Measurements from ENCODE around the gene TCF12.
"Not testable (repeated sequence)": the region's sequence is repeated elsewhere in the genome, so short reads cannot be mapped to it uniquely, and the experiment has no call there.

TCF12 gene

DNA sequence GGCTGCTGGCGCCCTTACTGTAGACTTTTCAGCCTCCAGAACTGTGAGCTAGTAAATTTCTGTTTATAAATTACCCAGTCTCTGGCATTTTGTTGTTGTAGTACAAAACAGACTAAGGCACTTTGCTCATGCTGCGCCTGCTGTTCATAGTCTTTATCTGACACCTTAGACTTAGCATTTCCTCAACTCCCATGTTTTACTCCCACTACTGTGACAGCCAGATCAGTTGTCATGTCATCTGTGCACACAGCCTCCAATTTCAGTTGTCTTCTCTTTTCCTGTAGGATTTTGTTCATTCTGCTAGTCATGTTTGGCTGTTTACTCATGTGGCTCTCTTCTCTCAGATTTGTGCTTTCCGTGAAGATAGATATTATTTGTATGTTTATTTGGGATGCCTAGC lies 62.0 kb downstream of the TCF12 start:
- DNase-seq, result no peak

DNA sequence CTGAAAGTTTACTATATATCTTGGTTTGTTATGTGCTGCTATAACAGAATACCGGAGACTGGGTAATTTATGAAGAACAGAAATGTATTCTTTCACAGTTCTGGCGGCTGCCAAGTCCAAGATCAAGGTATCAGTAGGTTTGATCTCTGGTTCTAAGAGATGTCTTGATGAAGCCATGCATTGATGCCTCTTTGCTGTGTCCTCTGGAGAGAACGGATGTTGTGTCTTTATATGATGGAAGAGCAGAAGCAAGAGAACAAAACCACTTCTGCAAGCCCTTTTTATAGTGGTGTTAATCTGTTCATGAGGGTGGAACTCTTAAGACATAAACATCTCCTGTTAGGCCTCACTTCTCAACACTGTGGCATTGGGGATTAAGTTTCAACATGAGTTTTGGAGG lies 62.7 kb downstream of the TCF12 start:
- DNase-seq, result no peak

DNA sequence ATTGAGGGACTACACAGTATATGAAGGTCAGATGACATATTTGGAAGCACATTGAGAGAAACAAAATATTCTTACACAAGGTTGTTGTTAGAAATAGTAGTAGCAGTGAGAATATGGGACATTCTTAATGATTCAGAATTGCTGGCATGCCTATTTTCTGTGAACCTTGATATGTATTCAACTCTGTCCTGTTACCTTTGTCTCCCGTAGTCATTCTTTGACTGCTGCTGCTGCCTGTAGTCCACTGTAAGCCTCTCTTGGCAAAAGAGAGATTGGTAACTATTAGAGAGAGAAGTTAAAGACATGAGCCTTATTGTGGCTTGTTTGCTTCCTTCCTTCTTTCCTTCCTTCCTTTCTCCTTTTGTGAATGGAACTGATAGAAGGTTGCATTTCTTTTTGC lies 64.5 kb downstream of the TCF12 start:
- DNase-seq, result no peak

DNA sequence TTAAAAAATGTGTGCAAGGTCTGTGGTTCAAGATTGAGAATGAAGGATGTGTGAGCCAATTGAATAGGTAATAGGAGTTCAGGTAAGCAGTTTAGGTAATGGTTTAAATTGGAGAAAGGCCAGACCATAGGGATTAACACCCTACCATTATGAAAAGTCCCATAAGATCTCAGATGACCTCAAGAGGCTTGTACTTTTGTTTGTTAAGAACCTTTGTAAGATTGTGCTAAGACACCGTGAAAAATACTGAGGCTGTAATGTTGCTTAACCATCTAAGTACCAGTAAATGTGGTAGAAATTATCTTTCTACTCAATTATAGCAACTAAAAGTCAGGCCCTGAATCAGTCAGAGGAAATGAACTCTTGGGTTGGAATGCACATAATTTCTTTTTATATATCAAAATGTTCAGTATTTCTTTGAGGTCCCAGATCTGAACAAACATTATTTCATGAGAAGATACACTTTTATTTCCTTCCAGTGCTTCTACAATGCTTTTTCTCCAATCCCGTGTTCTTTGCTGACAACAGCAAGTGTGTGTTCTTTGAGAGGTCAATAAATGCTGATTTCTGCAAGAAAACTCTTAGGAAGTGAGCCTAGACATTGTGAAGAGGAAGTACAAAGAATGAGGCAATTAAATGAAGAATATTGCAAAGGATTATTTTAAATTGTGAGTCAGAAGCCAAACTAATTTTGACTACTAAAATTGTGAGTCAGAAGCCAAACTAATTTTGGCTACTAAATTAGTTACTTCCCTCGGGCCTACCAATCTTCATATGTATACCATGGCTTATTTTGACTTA lies 66.4 kb downstream of the TCF12 start:
- no peak for DNase-seq

DNA sequence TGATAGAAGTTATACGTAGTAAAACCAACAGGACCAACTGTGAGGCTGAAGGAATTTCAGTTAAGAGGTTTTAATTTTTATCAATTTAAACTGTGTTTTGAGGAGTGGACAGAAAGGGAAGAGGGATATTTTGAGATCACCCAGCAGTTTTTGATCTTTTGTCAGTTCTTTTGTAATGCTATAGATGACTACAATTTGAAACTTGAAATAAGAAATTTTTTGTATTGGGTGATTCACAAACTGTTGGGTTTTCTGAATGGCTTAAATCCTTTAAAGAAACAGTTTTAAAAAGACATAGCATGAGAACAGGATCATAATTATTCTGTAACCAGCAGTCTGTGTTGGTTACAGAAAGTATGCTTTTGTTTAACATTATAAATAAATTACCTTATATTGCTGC lies 67.4 kb downstream of the TCF12 start:
- no peak for DNase-seq

DNA sequence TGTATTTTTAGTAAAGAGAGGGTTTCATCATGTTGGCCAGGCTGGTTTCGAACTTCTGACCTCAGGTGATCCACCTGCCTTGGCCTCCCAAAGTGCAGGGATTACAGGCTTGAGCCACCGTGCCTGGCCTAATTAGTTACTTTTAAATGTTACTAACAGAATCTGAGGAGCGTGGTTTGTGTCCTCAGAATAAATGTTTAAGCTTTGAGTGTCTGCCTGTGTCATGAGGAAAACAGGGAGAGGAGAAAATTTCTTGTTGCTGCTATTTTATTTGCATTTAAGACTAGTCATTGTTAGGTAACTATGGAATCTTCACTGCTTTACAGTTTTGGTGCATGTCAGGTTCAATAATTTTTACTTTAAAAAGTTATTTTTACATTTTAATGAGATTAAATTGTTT lies 68.8 kb downstream of the TCF12 start:
- no peak for DNase-seq

DNA sequence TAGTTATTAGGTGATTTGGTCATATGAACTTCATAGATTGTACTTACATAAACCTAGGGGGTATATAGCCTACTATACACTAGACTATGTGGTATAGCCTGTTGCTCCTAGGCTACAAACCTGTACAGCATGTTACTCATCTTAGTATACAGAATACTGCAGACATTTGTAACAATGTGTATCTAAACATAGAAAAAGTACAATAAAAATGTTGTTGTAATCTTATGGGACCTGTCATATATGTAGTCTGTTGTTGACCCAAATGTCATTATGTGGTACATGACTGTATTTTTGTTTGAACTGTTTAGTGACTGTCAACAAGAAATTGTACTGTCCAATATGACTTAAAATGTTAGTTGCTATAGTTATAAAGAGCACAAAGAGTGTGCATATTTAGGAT lies 69.8 kb downstream of the TCF12 start:
- DNase-seq, result no peak

DNA sequence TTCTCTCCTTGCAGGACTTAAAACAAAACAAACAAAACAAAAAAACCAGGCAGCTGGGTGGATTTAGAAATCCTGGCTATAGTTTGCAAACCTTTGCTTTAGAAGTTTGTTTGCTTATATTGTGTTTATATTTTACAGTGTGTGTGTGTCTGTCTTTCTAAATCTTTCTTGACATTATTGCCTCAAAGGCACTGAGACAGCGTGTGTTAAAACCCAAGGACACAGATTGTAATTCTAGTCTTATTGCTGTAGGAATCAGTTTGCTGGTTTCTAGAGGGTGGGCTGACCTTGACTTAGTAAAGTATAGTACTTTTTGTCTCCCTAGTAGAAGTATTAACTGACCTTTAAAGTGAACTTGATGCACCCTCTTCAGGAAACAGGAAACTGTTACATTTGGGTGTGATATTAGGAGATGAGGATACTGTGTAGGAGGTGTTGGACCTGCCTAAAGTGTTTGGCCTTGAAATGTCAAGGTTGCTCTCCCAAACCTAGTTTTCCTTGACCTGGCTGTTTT lies 71.0 kb downstream of the TCF12 start:
- DNase-seq, result no peak

DNA sequence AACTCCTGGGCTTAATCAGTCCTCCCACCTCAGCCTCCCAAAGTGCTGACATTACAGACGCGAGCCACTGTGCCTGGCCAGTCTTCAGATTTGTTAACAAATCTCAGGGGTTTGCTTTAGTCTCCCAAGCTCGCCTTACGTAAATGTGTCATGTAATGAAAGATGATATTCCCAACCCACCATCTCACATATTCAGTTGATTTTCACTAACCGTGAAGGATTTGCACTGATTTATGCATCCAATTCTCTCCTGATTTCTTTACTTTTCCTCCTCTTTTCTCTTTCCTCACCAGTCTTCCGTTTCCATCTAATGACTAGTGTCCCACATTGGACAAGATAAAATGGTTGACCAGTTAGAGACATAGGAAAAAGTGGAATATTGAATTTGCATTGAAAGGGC lies 72.6 kb downstream of the TCF12 start:
- no peak for DNase-seq

DNA sequence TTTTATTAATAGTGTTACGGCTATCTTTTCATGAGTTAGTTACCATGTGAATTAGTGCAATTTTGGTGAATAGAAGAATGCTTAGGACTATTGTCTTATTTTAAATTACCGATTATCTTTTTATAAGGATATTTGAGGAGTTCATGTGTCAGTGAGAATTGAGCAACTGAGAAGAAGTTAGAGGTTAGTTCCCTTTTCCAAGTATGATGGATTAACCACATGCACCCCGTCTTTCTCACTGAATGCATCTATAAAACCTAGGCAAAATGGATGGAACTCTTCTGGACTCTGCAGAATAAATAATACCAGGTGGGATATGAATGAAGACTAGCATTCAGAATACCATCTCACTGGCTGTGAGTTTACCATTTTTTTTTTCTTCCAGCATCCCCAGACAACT lies 74.3 kb downstream of the TCF12 start:
- no peak for DNase-seq

DNA sequence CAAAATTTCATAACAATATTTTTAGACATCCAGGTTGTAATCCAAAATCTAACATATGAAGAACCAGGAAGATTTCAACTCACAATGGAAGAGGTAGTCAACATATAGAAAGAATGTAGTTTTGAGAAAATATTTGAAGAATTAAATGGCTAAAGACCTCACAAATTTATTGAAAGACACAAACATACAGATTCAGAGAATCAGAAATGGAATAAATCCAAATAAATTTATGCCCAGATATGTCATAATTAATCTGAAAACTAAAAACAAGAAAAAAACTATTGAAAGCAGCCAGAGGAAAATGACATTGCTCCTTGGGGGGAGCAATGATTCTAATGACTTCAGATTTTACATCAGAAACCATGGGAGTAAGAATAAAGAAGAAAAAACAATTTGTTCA lies 75.8 kb downstream of the TCF12 start:
- DNase-seq, result no peak

DNA sequence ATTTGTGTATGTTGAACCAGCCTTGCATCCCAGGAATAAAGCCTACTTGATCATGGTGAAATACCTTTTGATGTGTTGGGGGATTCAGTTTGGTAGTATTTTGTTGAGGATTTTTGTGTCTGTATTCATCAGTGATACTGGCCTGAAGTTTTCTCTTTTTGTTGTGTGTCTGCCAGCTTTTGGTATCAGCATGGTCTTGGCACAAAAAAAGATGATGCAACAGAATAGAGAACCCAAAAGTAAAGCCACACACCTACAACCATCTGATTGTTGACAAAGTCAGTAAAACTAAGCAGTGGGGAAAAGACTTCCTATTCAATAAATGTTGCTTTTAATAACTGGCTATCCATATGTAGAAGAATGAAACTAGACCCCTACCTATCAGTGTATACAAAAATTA lies 77.6 kb downstream of the TCF12 start:
- DNase-seq, result no peak

DNA sequence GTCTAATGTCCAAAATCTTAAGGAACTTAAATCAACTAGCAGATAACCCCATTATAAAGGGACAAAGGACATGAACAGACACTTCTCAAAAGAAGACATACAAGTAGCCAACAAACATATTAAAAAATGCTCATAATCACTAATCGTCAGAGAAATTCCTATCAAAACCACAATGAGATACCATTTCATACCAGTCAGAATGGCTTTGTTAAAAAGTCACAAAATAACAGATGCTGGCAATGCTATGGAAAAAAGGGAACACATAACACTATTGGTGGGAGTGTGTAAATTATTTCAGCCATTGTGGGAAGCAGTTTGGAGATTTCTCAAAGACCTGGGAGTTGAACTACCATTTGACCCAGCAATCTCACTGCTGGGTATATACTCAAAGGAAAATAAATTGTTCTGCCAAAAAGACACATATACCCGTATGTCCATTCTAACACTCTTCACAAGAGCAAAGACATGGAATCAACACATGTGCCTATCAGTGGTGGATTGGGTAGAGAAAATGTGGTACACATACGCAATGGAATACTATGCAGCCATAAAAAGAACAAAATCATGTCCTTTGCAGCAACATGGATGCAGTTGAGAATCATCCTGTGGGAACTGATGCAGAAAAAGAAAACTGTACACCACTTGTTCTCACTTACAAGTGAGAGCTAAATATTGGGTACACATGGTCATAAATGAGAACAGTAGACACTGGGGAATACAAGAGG lies 78.5 kb downstream of the TCF12 start:
- no peak for DNase-seq

DNA sequence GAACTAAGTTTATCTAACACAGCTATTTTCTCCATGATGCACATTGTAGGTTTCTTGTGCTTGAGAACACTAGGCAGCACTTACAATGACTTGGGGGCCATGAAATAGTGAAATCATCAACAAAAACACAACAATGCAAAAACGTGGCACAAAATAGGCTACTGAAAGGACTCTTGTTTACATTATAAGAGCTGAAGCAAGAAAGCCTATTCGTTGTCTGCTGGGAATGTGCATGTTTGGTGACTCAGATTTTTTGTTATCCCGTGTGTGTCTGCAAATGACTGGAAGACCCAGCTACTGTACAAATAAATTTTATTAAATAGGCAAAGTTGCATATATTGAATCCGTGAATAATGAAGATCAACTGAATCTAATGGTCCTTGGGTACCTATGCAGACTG lies 85.0 kb downstream of the TCF12 start:
- no peak for DNase-seq

DNA sequence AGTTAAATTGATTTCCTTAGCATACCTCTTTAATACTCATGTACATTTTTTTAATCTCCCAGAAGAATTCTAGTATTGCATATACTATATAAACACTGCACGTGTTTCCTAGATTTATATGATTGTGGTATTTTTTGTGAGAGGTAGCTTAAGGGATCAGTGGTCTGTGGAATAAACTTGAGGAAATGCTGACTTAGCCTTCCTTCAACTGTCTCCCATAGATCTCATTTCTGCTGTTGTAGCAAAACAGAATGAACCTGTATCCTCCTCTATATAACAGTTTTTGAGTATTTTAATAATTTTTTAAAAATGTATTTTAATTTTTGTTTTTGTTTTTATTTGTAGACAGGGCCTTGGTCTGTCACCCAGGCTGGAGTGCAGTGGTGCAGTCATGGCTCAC lies 86.8 kb downstream of the TCF12 start:
- DNase-seq, result no peak

DNA sequence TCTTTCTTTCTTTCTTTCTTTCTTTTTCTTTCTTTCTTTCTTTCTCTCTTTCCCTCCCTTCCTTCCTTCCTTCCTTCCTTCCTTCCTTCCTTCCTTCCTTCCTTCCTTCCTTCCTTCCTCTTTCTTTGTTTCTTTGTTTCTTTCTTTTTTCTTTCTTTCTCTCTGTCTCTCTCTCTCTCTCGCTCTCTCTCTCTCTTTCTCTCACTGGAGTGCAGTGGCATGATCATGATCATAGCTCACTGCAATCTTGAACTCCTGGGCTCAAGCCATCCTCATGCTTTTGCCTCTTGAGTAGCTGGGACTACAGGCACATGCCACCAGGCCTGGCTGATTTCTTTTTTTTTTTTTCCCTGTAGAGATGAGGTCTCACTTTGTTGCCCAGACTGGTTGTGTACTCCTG lies 89.4 kb downstream of the TCF12 start:
- DNase-seq, result not testable (repeated sequence)

DNA sequence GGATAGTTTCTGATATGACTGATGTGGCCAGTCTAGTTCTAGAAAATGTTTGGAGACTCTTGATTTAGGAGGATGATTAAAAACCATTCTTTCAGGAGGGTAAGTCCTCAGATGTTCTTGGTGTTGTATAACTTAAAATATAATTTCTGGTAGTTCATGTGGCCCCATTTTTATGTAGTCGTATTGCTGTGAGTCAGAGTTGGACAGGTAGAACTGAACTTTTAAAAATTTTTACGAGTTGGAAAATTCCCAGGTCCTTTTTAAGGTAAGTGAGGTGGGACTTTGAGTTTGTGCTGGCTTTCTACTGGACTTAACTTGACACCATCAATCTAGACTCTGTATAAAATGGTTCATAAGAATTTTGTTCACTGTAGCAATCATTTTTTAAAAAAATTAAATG lies 92.3 kb downstream of the TCF12 start:
- no peak for DNase-seq

DNA sequence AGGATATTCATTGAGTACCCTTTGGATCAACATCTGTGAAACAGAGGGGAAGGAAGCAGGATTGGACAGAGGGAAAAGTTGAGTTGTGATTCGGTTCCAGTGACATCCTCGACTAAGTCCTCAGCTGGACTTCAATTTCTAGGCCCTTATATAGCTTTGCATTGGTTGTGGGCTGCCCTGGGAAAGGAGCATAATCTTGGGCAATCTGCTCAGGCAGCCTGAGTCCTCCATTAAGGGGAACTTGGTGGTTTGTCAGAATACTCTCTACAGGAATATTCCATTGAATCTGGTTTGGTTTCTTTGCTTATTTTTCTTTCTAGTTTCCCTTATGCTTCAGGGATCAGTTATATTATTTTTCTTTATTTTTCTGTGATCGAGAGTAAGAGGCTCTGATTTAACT lies 94.1 kb downstream of the TCF12 start:
- DNase-seq, result no peak

DNA sequence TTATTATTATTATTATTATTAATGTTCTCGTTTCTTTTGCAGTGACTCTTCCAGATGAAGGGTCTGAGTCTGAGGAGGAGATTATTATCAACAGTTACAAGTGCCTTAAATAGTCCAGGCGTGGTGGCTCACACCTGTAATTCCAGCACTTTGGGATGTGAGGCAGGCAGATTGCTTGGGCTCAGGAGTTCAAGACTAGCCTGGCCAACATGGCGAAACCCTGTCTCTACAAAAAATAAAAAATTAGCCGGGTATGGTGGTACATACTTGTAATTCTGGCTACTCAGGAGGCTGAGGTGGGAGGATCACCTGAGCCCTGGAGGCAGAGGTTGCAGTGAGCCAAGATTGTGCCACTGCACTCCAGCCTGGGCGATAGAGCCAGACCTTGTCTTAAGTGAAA lies 96.5 kb downstream of the TCF12 start:
- not testable (repeated sequence) for DNase-seq

DNA sequence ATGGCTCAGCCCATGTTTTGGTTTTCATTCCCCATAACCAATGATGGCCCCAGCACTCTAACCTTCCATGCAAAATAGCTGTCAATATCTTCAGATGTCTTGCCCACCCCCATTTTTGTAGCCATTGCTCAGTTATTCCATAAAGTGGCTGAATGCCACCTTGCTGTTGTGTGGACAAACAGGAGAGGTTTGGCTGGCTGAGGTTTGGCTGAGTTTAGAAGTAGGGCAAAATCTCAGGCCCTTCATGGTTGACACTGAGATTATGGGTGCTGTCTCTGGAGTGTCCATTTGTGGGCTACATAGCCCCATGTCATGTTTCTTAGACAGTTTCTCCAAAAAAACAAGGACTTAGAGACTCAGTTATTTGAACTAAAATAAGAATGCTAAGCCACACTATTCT lies 96.9 kb downstream of the TCF12 start:
- DNase-seq, result no peak

DNA sequence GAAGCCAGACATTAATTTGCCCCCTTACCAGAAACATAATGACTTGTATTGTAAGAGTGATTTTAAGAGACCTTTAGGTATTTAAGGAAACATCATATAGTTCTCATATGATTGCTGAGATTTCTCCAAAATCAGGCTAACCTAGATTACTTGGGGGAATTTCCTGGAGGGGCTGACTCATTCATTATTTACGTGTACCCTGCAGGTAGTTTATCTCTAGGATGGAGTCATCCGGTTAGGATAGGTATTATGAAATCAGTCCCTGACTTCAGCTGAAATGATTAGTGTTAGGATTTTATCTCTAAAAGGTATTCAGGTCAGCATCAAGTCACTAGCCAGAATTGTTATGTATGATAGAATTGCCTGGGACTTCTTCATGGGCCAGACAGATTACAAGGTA lies 97.5 kb downstream of the TCF12 start:
- no peak for DNase-seq

DNA sequence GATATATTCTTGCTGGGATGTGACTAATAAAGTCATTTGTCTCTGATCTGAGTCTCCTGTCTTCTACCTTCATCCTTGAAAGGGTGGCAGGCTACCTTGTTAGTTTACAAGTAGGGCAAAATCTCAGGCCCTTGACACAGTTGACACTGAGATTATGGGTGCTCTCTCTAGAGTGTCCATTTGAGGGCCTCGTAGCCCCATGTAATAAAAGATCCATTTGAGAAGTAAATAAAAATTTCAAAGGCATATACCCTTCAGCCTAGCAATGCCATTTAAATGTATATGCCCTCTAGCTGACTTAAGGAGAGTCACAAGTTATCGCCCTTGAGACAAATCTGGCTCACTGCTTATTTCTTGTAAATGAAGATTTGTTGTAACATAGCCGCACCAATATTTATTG lies 98.6 kb downstream of the TCF12 start:
- peak; percentile 8 for DNase-seq

DNA sequence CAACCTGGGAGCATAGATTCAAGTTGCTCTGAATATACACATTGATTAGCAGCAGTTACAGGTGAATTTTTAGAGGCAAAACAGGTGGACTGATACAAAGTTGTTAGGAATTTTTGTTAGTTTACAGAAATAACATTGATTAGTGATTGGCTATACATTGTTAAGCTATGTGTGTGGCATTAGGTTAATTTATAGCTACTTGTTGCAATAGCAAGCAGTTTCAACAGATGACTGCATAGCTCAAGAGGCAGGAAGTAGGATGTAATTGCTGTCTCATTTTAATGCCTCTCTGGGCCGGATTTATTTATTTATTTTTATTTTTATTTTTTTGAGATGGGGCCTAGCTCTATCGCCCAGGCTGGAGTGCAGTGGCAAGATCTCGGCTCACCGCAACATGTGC lies 99.7 kb downstream of the TCF12 start:
- no peak for DNase-seq

DNA sequence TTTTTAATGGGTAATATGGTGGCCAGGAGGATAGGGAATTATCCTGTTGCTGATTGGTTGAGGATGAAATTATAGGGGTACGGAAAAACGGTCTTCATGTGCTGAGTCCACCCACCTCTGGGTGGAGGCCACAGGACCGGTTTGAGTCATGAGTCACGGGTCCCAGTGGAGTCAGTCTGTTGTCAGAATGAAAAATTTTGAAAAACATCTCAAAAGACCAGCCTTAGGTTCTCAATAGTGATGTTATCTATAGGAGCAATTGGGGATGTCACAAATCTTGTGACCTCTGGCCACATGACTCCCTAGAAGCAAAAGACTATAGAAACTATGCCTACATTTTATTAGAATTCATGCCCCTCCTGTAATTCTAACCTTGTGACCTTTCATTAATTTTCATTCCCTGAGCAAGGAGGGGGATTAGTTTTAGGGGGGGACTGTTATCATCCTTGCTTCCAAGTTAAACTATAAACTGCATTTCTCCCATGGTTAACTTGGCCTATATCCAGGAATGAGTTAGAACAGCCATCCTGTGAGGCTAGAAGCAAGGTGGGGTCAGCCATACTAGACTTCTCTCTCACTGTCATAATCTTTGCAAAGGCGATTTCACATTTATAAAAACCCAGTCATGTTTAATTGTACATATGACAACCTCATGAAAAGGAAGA lies 101.2 kb downstream of the TCF12 start:
- no peak for DNase-seq
